ENCODE measurements around the gene FAM50A. TPM values are rescaled to one million over a fixed set of nuclear protein-coding genes. Genes with fewer than 3 reads are reported as not detected.

The FAM50A gene
- polyA plus RNA-seq, 1 of the 3 experiments (the other 2 are of a cell fraction), result 86.0 TPM

GRCh38 chrX:154450312-154450711, 6.4 kb downstream of the FAM50A start:
- H2AFZ ChIP-seq (ENCODE audit: low read depth), result no peak overlapping the region
- DNase-seq, result no peak
- 57% methylated on average over 12 of the region's 17 CpGs for whole genome bisulfite sequencing (ENCODE audit: low lambda C conversion rate)

DNA sequence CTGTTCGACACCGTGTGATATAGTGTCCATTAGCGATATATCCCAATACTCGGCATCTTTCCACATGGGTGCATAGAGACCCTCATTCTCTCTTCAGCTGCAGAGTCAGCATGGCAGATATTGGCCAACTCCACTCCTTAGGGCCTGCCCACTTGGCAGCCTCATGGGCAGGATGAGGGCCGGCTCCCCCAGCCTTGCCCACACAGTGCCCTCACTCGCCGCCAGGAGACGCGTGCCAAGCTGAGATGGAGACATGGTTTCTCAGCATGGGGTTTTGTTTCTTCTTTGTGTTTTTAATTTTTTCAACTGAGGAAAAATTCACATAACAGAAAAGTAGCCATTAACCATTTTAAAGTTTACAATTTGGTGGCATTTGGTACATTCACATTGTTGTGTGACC, 8.9 kb downstream of the FAM50A start:
- H3K9me2 ChIP-seq, result no peaks in the 10 kb centered on the region
- H3K79me2 ChIP-seq (ENCODE audit: insufficient read depth), result no peaks in the 10 kb centered on the region
- H3K4me1 ChIP-seq (ENCODE audit: control insufficient read depth in 1 of 2, insufficient read depth in 2 of 2, low read depth in 1 of 2, low read length in 1 of 2), result no peaks in the 10 kb centered on the region
- no peaks in the 10 kb centered on the region for H4K20me1 ChIP-seq (ENCODE audit: insufficient read depth)
- no peak overlapping the region for H3K4me2 ChIP-seq
- no peak overlapping the region for H3K9ac ChIP-seq
- ChIA-PET POLR2A (no interaction called here), CTCF (no interaction called here)
- H3K27ac ChIP-seq (ENCODE audit: low read depth in 2 of 2, low read length in 1 of 2), result no peak overlapping the region
- H3K36me3 ChIP-seq (replicated peaks in 1 of 2; ENCODE audit: control insufficient read depth in 1 of 2, insufficient read depth in 2 of 2, low read length in 1 of 2), result no peaks in the 10 kb centered on the region
- no peaks in the 10 kb centered on the region for H3K9me3 ChIP-seq
- 85% methylated on average over 9 of the region's 9 CpGs for WGBS (ENCODE audit: low lambda C conversion rate)
- H3K4me3 ChIP-seq (ENCODE audit: low read depth in 2 of 2, low read length in 1 of 2), result no peak overlapping the region
- H2AFZ ChIP-seq (ENCODE audit: low read depth), result no peak overlapping the region
- peaks cover 4% of the 10 kb centered on the region for H3F3A ChIP-seq (replicated peaks; ENCODE audit: insufficient read depth)
- no peak for DNase-seq
- H3K27me3 ChIP-seq (ENCODE audit: insufficient read depth), result peaks cover 21% of the 10 kb centered on the region
- TF ChIP-seq SMC3 (IDR thresholded peaks at IDR 0.05; ENCODE audit: low read depth, low read length) (no peak), POLR2AphosphoS5 (IDR thresholded peaks at IDR 0.05; ENCODE audit: low read depth, low read length) (no peak), ZBTB33 (IDR thresholded peaks at IDR 0.05; ENCODE audit: borderline replicate concordance, low read depth) (no peak), REST (IDR thresholded peaks at IDR 0.05; ENCODE audit: low read depth, low read length) (no peak), MEF2A (IDR thresholded peaks at IDR 0.05; ENCODE audit: borderline replicate concordance, low read depth) (no peak)

More at GRCh38 chrX:154450312-154450711, 6.4 kb downstream of the FAM50A start:
- Histone ChIP-seq H3K4me1 (ENCODE audit: control insufficient read depth in 1 of 2, insufficient read depth in 2 of 2, low read depth in 1 of 2, low read length in 1 of 2) (peaks cover 0 to 4% of the 10 kb centered on the region in 2 experiments; a peak in 1 of 4 replicates), H4K20me1 (ENCODE audit: insufficient read depth) (0 out of 2 replicates have a peak, but pooled peaks cover 5% of the 10 kb centered on the region), H3K9me2 (no peaks in the 10 kb centered on the region), H3K36me3 (replicated peaks in 1 of 2; ENCODE audit: control insufficient read depth in 1 of 2, insufficient read depth in 2 of 2, low read length in 1 of 2) (peaks cover 0 to 2% of the 10 kb centered on the region in 2 experiments), H3K27me3 (ENCODE audit: insufficient read depth) (peaks cover 23% of the 10 kb centered on the region), H3K9ac (no peak overlapping the region), H3F3A (replicated peaks; ENCODE audit: insufficient read depth) (no peaks in the 10 kb centered on the region), H3K27ac (ENCODE audit: low read depth in 2 of 2, low read length in 1 of 2) (no peak overlapping the region), H3K9me3 (no peaks in the 10 kb centered on the region), H3K4me3 (ENCODE audit: low read depth in 2 of 2, low read length in 1 of 2) (no peak overlapping the region), H3K4me2 (no peak overlapping the region), H3K79me2 (ENCODE audit: insufficient read depth) (peaks cover 9% of the 10 kb centered on the region; the same call in 1 of the 2 replicates)
- POLR2A ChIA-PET, result no interaction called here
- TF ChIP-seq FOXM1 (IDR thresholded peaks at IDR 0.05; ENCODE audit: low read depth), result no peak
- no peak for TF ChIP-seq PBX3 (IDR thresholded peaks at IDR 0.05)
- TF ChIP-seq TCF12 (IDR thresholded peaks at IDR 0.05), result no peak
- TF ChIP-seq USF1 (IDR thresholded peaks at IDR 0.05; ENCODE audit: borderline replicate concordance, low read depth), result no peak
- TF ChIP-seq RXRA (IDR thresholded peaks at IDR 0.05; ENCODE audit: borderline replicate concordance, low read depth), result no peak
- TF ChIP-seq NRF1 (IDR thresholded peaks at IDR 0.05; ENCODE audit: low read depth, low read length), result no peak
- TF ChIP-seq FOXJ3 (CRISPR knock-in tag; IDR thresholded peaks at IDR 0.05), result no peak
- no peak for TF ChIP-seq SMC3 (IDR thresholded peaks at IDR 0.05; ENCODE audit: low read depth, low read length)
- no peak for TF ChIP-seq EP300 (IDR thresholded peaks at IDR 0.05; ENCODE audit: borderline replicate concordance in 1 of 2, low read depth in 1 of 2, low read length in 1 of 2)
- TF ChIP-seq NFIC (IDR thresholded peaks at IDR 0.05; ENCODE audit: borderline replicate concordance), result no peak
- no peak for TF ChIP-seq CHD2 (IDR thresholded peaks at IDR 0.05; ENCODE audit: low read length, partially characterized antibody)
- TF ChIP-seq RAD21 (IDR thresholded peaks at IDR 0.05; ENCODE audit: low read length), result no peak
- TF ChIP-seq SIN3A (IDR thresholded peaks at IDR 0.05; ENCODE audit: borderline replicate concordance, low read depth, low read length), result no peak
- no peak for TF ChIP-seq IRF3 (IDR thresholded peaks at IDR 0.05; ENCODE audit: low read depth, low read length)
- TF ChIP-seq JUND (IDR thresholded peaks at IDR 0.05), result no peak
- no peak for TF ChIP-seq TAF1 (IDR thresholded peaks at IDR 0.05; ENCODE audit: borderline replicate concordance, low read depth, low read length)
- CTCF ChIA-PET, result no interaction called here
